Stomach (tissue), 4 donors: ENCODE data around the gene GULP1.

Experiments
- EP300 ChIP-seq: sonication (generic); formaldehyde crosslinking; IDR thresholded peaks from one replicate; pipeline ENCODE4 v1.6.1; 2017; ENCODE audit warnings: antibody characterized with exemption
- POLR2A ChIP-seq, 4 donors: fragments of 450-650 bp; IDR thresholded peaks; one replicate each; pipeline ENCODE4 v1.6.1; 2016; ENCODE audit warnings: antibody characterized with exemption in 4 of 4, control low read depth in 2 of 4, mild to moderate bottlenecking in 1 of 4, moderate library complexity in 1 of 4
- POLR2AphosphoS5 ChIP-seq, 3 donors: sonication (generic); formaldehyde crosslinking; IDR thresholded peaks; one replicate each; pipeline ENCODE4 v1.6.1; 2016; ENCODE audit warnings: antibody characterized with exemption in 3 of 3
- TF ChIP-seq, protein P1 (sequence below), 7 experiments: fragments of 450-650 bp in 4 of 7; fragments of 200-600 bp in 3 of 7; sonication (generic) in 3 of 7; IDR thresholded peaks; one replicate each; pipeline ENCODE4 v1.5.1; 2016 to 2019; ENCODE audit warnings: antibody characterized with exemption in 7 of 7, control low read depth in 2 of 7, mild to moderate bottlenecking in 1 of 7

DNA sequence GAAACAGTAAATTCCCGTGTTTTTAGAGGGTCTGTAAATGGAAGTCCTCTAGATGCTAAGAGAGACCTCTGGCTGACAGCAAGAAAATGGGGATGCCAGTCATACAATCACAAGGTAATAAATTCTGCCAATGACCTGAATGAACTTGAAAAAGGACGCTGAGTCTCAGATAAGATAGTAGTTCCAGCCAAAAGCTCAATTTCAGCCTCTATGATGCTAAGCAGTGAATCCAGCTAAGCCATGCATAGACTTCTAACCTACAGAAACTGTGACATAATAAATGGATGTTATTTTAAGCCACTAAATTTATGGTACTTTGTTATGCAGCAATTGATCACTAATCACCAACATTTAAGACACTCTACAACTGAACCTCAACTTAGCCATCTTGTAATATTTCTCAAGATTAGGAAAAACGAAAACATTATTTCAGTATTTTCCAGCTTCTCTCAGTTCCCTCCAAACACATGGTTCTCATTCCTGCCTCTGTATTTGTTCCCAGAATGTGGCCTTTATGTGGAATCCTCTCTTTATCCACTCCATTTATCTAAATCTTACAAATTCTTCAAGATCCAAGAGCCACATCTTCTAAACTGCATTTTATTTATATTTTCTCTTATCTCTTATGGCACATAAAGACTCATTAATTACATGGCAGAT lies 331.1 kb downstream of the GULP1 start:
- TF ChIP-seq POLR2AphosphoS5 (IDR thresholded peaks at IDR 0.05), result no peak
- TF ChIP-seq, protein P1, sequence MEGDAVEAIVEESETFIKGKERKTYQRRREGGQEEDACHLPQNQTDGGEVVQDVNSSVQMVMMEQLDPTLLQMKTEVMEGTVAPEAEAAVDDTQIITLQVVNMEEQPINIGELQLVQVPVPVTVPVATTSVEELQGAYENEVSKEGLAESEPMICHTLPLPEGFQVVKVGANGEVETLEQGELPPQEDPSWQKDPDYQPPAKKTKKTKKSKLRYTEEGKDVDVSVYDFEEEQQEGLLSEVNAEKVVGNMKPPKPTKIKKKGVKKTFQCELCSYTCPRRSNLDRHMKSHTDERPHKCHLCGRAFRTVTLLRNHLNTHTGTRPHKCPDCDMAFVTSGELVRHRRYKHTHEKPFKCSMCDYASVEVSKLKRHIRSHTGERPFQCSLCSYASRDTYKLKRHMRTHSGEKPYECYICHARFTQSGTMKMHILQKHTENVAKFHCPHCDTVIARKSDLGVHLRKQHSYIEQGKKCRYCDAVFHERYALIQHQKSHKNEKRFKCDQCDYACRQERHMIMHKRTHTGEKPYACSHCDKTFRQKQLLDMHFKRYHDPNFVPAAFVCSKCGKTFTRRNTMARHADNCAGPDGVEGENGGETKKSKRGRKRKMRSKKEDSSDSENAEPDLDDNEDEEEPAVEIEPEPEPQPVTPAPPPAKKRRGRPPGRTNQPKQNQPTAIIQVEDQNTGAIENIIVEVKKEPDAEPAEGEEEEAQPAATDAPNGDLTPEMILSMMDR (IDR thresholded peaks at IDR 0.05), result no peak
- no peak for TF ChIP-seq EP300
- TF ChIP-seq POLR2A (IDR thresholded peaks at IDR 0.05), result no peak
